ENCODE measurements around the gene TRIM71. TPM values are rescaled to one million over a fixed set of nuclear protein-coding genes. Genes with fewer than 3 reads are reported as not detected.

The TRIM71 gene
- total RNA-seq, 1 donor from 2014 or later = 3.6 TPM

DNA sequence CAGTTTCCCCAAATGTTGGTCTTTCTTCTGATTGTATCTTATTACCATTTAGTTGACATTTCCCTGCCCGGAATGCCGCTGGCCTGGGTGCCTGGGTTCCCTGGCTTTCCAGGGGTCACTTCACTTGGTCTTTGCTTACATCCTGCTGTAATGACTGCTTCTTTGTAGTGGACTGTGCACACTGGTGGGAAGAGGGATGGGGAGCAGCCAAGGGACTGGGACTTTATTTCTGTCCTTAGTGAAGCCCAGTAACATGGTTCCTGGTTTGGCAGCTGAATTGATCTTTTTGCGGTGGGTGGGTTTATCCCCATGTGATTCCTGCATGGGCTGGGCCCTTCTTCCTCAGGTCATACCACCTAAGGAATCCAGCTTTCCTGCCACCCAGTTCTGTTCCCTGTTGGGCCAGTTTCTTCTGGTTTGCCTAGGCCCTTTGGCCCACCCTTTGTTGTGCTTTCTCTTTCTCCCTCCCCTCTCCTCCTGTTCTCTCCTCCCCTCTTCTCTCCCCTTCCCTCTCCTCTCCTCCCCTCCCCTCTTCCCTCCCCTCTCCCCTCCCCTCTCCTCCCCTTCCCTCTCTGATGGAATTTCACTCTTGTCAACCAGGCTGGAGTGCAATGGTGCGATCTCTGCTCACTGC is 41.9 kb downstream of the TRIM71 start:
- DNase-seq (ENCODE audit: low read depth) = no peak
- TF ChIP-seq, protein P1, sequence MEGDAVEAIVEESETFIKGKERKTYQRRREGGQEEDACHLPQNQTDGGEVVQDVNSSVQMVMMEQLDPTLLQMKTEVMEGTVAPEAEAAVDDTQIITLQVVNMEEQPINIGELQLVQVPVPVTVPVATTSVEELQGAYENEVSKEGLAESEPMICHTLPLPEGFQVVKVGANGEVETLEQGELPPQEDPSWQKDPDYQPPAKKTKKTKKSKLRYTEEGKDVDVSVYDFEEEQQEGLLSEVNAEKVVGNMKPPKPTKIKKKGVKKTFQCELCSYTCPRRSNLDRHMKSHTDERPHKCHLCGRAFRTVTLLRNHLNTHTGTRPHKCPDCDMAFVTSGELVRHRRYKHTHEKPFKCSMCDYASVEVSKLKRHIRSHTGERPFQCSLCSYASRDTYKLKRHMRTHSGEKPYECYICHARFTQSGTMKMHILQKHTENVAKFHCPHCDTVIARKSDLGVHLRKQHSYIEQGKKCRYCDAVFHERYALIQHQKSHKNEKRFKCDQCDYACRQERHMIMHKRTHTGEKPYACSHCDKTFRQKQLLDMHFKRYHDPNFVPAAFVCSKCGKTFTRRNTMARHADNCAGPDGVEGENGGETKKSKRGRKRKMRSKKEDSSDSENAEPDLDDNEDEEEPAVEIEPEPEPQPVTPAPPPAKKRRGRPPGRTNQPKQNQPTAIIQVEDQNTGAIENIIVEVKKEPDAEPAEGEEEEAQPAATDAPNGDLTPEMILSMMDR (conservative IDR thresholded peaks at IDR 0.05; ENCODE audit: low read depth, low read length) = no peak
- H3K4me3 ChIP-seq (ENCODE audit: low read depth, low read length) = no peak overlapping the region

- H3K4me3 ChIP-seq (ENCODE audit: low read depth, low read length) = no peak overlapping the region
- DNase-seq (ENCODE audit: low read depth) = no peak
- TF ChIP-seq, protein P1 (conservative IDR thresholded peaks at IDR 0.05; ENCODE audit: low read depth, low read length) = no peak
Observed at GRCh38 chr3:32860499-32860898, 42.7 kb downstream of the TRIM71 start.

GRCh38 chr3:32861681-32862080 is 43.9 kb downstream of the TRIM71 start:
- no peak for DNase-seq (ENCODE audit: low read depth)
- TF ChIP-seq, protein P1 (conservative IDR thresholded peaks at IDR 0.05; ENCODE audit: low read depth, low read length) = no peak
- no peak overlapping the region for H3K4me3 ChIP-seq (ENCODE audit: low read depth, low read length)

- H3K4me3 ChIP-seq (ENCODE audit: low read depth, low read length) = no peak overlapping the region
- no peak for DNase-seq (ENCODE audit: low read depth)
- TF ChIP-seq, protein P1 (conservative IDR thresholded peaks at IDR 0.05; ENCODE audit: low read depth, low read length) = no peak
Observed at GRCh38 chr3:32862247-32862935, 44.6 kb downstream of the TRIM71 start.

GRCh38 chr3:32862936-32863487 is 45.2 kb downstream of the TRIM71 start:
- DNase-seq (ENCODE audit: low read depth) = no peak
- TF ChIP-seq, protein P1 (conservative IDR thresholded peaks at IDR 0.05; ENCODE audit: low read depth, low read length) = no peak
- H3K4me3 ChIP-seq (ENCODE audit: low read depth, low read length) = no peak overlapping the region

DNA sequence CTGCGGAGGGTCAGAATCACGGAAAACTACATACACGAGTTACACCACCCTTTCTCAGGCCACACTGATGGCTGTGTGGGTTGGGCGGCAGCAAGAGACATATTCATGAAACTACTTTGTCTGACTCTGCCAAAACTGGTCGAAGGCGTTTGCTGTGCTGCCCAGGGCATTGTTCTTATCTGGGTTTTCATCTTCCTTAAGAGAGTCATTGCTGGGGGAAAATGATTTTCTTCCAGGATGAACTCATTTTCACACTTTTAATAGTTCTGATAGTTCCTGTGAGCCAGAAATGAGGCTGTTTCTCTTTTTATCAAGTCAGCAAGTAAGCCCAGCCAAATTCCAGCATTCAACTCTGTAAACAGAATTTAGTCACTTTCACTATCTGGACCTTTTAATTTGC is 47.6 kb downstream of the TRIM71 start:
- no peak overlapping the region for H3K4me3 ChIP-seq (ENCODE audit: low read depth, low read length)
- no peak for DNase-seq (ENCODE audit: low read depth)
- TF ChIP-seq, protein P1 (conservative IDR thresholded peaks at IDR 0.05; ENCODE audit: low read depth, low read length) = no peak
